ENCODE measurements around the gene OASL.

DNA sequence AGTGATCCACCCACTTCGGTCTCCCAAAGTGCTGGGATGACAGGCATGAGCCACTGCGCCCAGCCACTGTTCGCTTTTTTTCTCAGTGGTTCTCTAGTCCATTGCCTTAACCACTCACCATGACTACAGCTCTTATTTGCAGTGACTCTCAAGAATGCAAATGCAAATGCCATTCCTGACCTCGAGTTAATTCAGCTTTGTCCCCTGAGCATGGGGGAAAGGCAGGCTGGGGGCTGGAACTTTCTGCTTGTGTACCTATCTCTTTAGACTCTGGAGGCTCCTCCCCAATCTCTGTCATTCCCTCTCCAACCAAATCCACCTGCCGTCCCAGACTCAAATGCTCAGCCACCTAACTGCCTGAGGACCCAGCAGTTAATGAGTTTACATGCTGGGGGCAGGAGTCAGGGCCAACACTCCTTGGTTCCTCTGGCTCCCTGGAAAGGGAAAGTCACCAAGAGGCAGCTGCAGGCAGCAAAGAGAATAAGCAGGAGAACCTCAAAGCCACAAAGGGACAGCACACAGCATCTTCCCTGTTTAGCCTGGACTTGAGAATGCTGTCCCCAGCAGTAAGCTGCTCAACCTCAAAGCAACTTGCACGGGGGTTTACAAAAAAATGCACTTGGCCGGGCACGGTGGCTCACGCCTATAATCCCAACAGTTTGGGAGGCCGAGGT is 66.0 kb downstream of the OASL start:
- TF ChIP-seq, protein P1, sequence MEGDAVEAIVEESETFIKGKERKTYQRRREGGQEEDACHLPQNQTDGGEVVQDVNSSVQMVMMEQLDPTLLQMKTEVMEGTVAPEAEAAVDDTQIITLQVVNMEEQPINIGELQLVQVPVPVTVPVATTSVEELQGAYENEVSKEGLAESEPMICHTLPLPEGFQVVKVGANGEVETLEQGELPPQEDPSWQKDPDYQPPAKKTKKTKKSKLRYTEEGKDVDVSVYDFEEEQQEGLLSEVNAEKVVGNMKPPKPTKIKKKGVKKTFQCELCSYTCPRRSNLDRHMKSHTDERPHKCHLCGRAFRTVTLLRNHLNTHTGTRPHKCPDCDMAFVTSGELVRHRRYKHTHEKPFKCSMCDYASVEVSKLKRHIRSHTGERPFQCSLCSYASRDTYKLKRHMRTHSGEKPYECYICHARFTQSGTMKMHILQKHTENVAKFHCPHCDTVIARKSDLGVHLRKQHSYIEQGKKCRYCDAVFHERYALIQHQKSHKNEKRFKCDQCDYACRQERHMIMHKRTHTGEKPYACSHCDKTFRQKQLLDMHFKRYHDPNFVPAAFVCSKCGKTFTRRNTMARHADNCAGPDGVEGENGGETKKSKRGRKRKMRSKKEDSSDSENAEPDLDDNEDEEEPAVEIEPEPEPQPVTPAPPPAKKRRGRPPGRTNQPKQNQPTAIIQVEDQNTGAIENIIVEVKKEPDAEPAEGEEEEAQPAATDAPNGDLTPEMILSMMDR (IDR thresholded peaks at IDR 0.05; ENCODE audit: insufficient read depth, low read length): no peak
- TF ChIP-seq, protein P2, sequence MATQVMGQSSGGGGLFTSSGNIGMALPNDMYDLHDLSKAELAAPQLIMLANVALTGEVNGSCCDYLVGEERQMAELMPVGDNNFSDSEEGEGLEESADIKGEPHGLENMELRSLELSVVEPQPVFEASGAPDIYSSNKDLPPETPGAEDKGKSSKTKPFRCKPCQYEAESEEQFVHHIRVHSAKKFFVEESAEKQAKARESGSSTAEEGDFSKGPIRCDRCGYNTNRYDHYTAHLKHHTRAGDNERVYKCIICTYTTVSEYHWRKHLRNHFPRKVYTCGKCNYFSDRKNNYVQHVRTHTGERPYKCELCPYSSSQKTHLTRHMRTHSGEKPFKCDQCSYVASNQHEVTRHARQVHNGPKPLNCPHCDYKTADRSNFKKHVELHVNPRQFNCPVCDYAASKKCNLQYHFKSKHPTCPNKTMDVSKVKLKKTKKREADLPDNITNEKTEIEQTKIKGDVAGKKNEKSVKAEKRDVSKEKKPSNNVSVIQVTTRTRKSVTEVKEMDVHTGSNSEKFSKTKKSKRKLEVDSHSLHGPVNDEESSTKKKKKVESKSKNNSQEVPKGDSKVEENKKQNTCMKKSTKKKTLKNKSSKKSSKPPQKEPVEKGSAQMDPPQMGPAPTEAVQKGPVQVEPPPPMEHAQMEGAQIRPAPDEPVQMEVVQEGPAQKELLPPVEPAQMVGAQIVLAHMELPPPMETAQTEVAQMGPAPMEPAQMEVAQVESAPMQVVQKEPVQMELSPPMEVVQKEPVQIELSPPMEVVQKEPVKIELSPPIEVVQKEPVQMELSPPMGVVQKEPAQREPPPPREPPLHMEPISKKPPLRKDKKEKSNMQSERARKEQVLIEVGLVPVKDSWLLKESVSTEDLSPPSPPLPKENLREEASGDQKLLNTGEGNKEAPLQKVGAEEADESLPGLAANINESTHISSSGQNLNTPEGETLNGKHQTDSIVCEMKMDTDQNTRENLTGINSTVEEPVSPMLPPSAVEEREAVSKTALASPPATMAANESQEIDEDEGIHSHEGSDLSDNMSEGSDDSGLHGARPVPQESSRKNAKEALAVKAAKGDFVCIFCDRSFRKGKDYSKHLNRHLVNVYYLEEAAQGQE (IDR thresholded peaks at IDR 0.05; ENCODE audit: insufficient replicate concordance, low read depth): no peak
